Subcutaneous adipose tissue (tissue), 4 donors: ENCODE data around the gene GLA. TPM values are rescaled to one million over a fixed set of nuclear protein-coding genes. Genes with fewer than 3 reads are reported as not detected.

Experiments
- CTCF ChIP-seq: fragments of 450-650 bp; IDR thresholded peaks from one replicate; pipeline ENCODE4 v1.5.1; 2016; ENCODE audit warnings: low read depth, mild to moderate bottlenecking, control low read depth, antibody characterized with exemption, moderate library complexity
- total RNA-seq, 4 donors: library from RNA; depleted of rRNA; stranded (reverse); fragments of >200 nt; gene quantifications; one replicate each; pipeline ENCODE4 v1.1.0, GENCODE V29; 2016

GLA gene
- total RNA-seq, 4 donors from 2014 or later: 22.0 to 79.9 (median 32.4) TPM

DNA sequence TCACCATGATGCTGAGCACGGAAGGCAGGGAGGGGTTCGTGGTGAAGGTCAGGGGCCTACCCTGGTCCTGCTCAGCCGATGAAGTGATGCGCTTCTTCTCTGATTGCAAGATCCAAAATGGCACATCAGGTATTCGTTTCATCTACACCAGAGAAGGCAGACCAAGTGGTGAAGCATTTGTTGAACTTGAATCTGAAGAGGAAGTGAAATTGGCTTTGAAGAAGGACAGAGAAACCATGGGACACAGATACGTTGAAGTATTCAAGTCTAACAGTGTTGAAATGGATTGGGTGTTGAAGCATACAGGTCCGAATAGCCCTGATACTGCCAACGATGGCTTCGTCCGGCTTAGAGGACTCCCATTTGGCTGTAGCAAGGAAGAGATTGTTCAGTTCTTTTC is 4.3 kb upstream of the GLA start:
- TF ChIP-seq CTCF: no peak

DNA sequence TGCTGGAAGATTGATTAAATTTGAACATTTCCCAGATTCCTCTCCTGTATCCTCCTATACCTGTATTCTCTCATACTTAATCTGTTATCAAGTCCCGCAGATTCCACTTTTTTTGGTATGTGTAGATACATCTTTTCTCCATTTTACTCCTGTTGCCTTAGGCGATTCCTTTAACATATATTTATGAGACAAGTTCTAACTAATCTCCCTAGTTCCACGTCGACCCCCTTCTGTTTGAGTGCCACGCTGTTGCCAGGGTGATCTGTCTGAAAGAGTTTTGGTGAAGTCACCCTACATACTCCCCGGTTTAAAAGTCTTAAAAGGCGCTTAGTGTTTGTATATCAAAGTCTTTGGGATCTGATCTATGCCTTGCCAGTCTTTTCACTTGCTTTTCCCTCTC is 2.7 kb upstream of the GLA start:
- TF ChIP-seq CTCF: no peak

DNA sequence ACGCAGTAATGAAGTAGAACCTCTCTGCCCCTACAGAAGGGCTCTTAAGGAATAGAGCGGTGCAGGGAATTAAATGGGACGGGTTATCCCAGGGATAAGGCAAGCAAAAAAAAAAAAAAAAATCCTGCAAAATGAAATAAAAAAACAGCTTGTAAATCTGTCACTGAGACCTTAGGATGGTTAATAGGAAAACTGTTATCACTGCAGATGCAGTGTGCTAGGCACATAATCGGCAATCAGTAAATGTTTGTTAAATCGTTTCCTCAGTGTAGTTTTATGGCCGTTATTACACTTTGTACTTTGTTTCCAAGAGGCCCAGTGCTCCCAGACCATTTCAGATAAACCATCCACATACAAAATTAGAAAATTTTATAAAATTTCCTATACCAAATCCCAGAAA is 1.3 kb upstream of the GLA start:
- no peak for TF ChIP-seq CTCF

DNA sequence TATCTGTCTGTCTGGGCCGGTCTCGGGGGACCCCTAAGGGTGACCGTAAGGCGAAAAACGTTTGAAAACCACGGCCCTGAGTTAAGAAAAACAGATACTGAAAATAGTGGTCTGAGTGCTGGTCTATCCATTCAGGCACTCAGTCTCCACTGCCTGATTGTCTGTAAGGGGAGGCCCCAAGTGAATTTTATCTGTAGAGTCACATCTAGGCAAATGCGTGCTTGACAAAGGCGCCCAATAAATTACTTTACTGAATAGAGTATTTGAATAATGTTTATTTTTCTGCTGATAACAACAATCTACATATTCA is 762 bp upstream of the GLA start:
- TF ChIP-seq CTCF: no peak

GRCh38 chrX:101407167-101407747 is 468 bp downstream of the GLA start:
- TF ChIP-seq CTCF: no peak

- TF ChIP-seq CTCF: no peak
Observed at GRCh38 chrX:101399825-101400224, 7.9 kb downstream of the GLA start.

GRCh38 chrX:101398694-101399093 is 9.0 kb downstream of the GLA start:
- no peak for TF ChIP-seq CTCF
